Left colon (tissue), 2 donors: Measurements from ENCODE around the gene CHST10. TPM values are rescaled to one million over a fixed set of nuclear protein-coding genes. Genes with fewer than 3 reads are reported as not detected.
"Not testable (repeated sequence)": the region's sequence is repeated elsewhere in the genome, so short reads cannot be mapped to it uniquely, and the experiment has no call there.

Source experiments
- ATAC-seq: fragments of 200-7000 bp; cut with Tn5 transposase; one replicate; pipeline ENCODE4 v1.9.1; 2020; ENCODE audit warnings: mild to moderate bottlenecking, moderate library complexity
- DNase-seq, 2 donors: peaks; one replicate each; pipeline ENCODE4 v3.0.0-alpha.2; 2020
- intact Hi-C, 2 donors: fragments of 100-400 bp; cut with DNase I in 1 of 2; cut with micrococcal nuclease in 1 of 2; formaldehyde crosslinking; loops; one replicate each; pipeline versions ENCODE4 v1.11.2 to v1.14.0; 2022; cut with DNase I, micrococcal nuclease
- total RNA-seq, 2 donors: library from RNA; stranded (reverse); fragmentation: NEBNext Ultra II Directional; extraction: Animal tissue kit (Norgen Biotek cat#: 25700); gene quantifications; one replicate each; pipeline ENCODE4 v1.2.1, GENCODE V29; 2021
- donor health status: DM: no; HTN: no; CAD: no.
- donor health status: DM: yes; HTN: yes; CAD: no.

CHST10 gene
- total RNA-seq, 2 donors from 2014 or later: 0.84 to 1.1 TPM

GRCh38 chr2:100397118-100397860 is 20.2 kb downstream of the CHST10 start:
- intact Hi-C loops: no loop called here
- DNase-seq: no peak
- ATAC-seq: no peak

- ATAC-seq (no peak), DNase-seq (no peak)
- intact Hi-C loops: no loop called here
Observed at GRCh38 chr2:100396483-100396882, 21.0 kb downstream of the CHST10 start.

GRCh38 chr2:100395532-100396350 is 21.7 kb downstream of the CHST10 start:
- no peak for ATAC-seq
- intact Hi-C loops: no loop called here
- no peak for DNase-seq

GRCh38 chr2:100394111-100394641 is 23.3 kb downstream of the CHST10 start:
- no peak for ATAC-seq
- intact Hi-C loops: no loop called here
- DNase-seq: no peak

GRCh38 chr2:100393362-100393761 is 24.1 kb downstream of the CHST10 start:
- no peak for ATAC-seq
- intact Hi-C loops: no loop called here
- no peak for DNase-seq

- ATAC-seq: no peak
- intact Hi-C loops: no loop called here
- no peak for DNase-seq
Observed at GRCh38 chr2:100392715-100393114, 24.8 kb downstream of the CHST10 start.

GRCh38 chr2:100391735-100392515 is 25.5 kb downstream of the CHST10 start:
- DNase-seq (no peak), ATAC-seq (no peak)
- intact Hi-C loops: no loop called here

- DNase-seq (no peak), ATAC-seq (no peak)
- intact Hi-C loops: no loop called here
Observed at GRCh38 chr2:100390001-100390940, 27.2 kb downstream of the CHST10 start.

GRCh38 chr2:100388703-100389102 is 28.8 kb downstream of the CHST10 start:
- DNase-seq (no peak), ATAC-seq (no peak)
- intact Hi-C loops: no loop called here

- ATAC-seq: no peak
- intact Hi-C loops: no loop called here
- DNase-seq: no peak
Observed at GRCh38 chr2:100383954-100384353, 33.5 kb downstream of the CHST10 start.

- ATAC-seq (peak; percentile 61), DNase-seq (peak in 1 of 2 donors; percentile 36)
- intact Hi-C loops: no loop called here
Observed at GRCh38 chr2:100383306-100383705, 34.2 kb downstream of the CHST10 start.

GRCh38 chr2:100381240-100381639 is 36.2 kb downstream of the CHST10 start:
- intact Hi-C loops: loop anchor here in 1 of 2 donors (2.0 kb wide), 1 partner anchor 116 kb away; no protein-coding TSS in a partner anchor
- ATAC-seq (peak; percentile 28), DNase-seq (peak; percentile 38 to 76)

- ATAC-seq (no peak), DNase-seq (no peak)
- intact Hi-C loops: loop anchor here in 1 of 2 donors (2.0 kb wide), 1 partner anchor 116 kb away; no protein-coding TSS in a partner anchor
Observed at GRCh38 chr2:100380681-100381080, 36.8 kb downstream of the CHST10 start.

- no peak for DNase-seq
- intact Hi-C loops: no loop called here
- ATAC-seq: no peak
Observed at GRCh38 chr2:100376836-100377235, 40.6 kb downstream of the CHST10 start.

GRCh38 chr2:100367163-100367562 is 50.3 kb downstream of the CHST10 start:
- ATAC-seq (no peak), DNase-seq (no peak)
- intact Hi-C loops: no loop called here

GRCh38 chr2:100365434-100365833 is 52.0 kb downstream of the CHST10 start:
- ATAC-seq: no peak
- intact Hi-C loops: no loop called here

GRCh38 chr2:100362269-100362668 is 55.2 kb downstream of the CHST10 start:
- ATAC-seq, DNase-seq, intact Hi-C loops: not testable (repeated sequence)

More at GRCh38 chr2:100365434-100365833, 52.0 kb downstream of the CHST10 start:
- DNase-seq: no peak

- no peak for DNase-seq
- ATAC-seq: no peak
- intact Hi-C loops: no loop called here
Observed at GRCh38 chr2:100359576-100359975, 57.9 kb downstream of the CHST10 start.
